GM21619 (cell line): ENCODE results near the gene RHBDF2.
A peak's percentile ranks its signal among the peaks of the same experiment; 100 is the strongest.

Experiments
- ATAC-seq: cut with Tn5 transposase; IDR thresholded peaks from one replicate; pipeline ENCODE4 v1.9.1; 2021; ENCODE audit not compliant: unreplicated experiment

The RHBDF2 gene

GRCh38 chr17:76502341-76503211, 1.4 kb upstream of the RHBDF2 start:
- ATAC-seq: no peak

GRCh38 chr17:76501827-76502307, 644 bp upstream of the RHBDF2 start:
- ATAC-seq: no peak

GRCh38 chr17:76500747-76501017, 541 bp downstream of the RHBDF2 start:
- no peak for ATAC-seq

- ATAC-seq: no peak
These were observed 1.0 kb downstream of the RHBDF2 start for GRCh38 chr17:76500074-76500746.

- ATAC-seq: no peak
These were observed 2.0 kb downstream of the RHBDF2 start for GRCh38 chr17:76499267-76499667.

GRCh38 chr17:76498876-76499251, 2.4 kb downstream of the RHBDF2 start:
- ATAC-seq: no peak

GRCh38 chr17:76497979-76498875, 3.0 kb downstream of the RHBDF2 start:
- no peak for ATAC-seq

GRCh38 chr17:76497699-76497978, 3.6 kb downstream of the RHBDF2 start:
- no peak for ATAC-seq

- ATAC-seq: no peak
These were observed 4.8 kb downstream of the RHBDF2 start for GRCh38 chr17:76496464-76496863.

- ATAC-seq: no peak
These were observed 5.4 kb downstream of the RHBDF2 start for GRCh38 chr17:76495663-76496400.

- no peak for ATAC-seq
These were observed 7.6 kb downstream of the RHBDF2 start for GRCh38 chr17:76493505-76494167.

GRCh38 chr17:76492989-76493501, 8.2 kb downstream of the RHBDF2 start:
- peak; percentile 36 for ATAC-seq

- peak; percentile 42 for ATAC-seq
These were observed 8.9 kb downstream of the RHBDF2 start for GRCh38 chr17:76492123-76492988.

- no peak for ATAC-seq
These were observed 9.7 kb downstream of the RHBDF2 start for GRCh38 chr17:76491271-76492122.

- no peak for ATAC-seq
These were observed 11.0 kb downstream of the RHBDF2 start for GRCh38 chr17:76490112-76490710.

- ATAC-seq: no peak
These were observed 13.6 kb downstream of the RHBDF2 start for GRCh38 chr17:76487451-76488192.

- no peak for ATAC-seq
These were observed 15.7 kb downstream of the RHBDF2 start for GRCh38 chr17:76485569-76485968.
